Gastroesophageal sphincter (tissue), 4 donors: ENCODE measurements around the gene MC1R. TPM values are rescaled to one million over a fixed set of nuclear protein-coding genes. Genes with fewer than 3 reads are reported as not detected.

ENCODE experiments used
- ATAC-seq: fragments of 150-250 bp; one replicate; pipeline ENCODE4 v1.9.1; 2016; ENCODE audit warnings: mild to moderate bottlenecking, moderate library complexity
- H3K27ac ChIP-seq, 4 donors: fragments of 200-600 bp; sonication (generic) in 3 of 4; 1 replicate in 3 of 4; 2 replicates in 1 of 4; pipeline ENCODE4 v1.5.1; 2016 to 2019
- H3K27me3 ChIP-seq: fragments of 200-600 bp; sonication (generic); one replicate; pipeline ENCODE4 v1.5.1; 2019
- H3K36me3 ChIP-seq, 2 donors: fragments of 200-600 bp; sonication (generic); one replicate each; pipeline ENCODE4 v1.5.1; 2019; ENCODE audit warnings: control low read depth in 1 of 2
- H3K4me1 ChIP-seq, 3 donors: fragments of 200-600 bp; sonication (generic); 1 replicate in 2 of 3; 2 replicates in 1 of 3; pipeline ENCODE4 v1.5.1; 2016 to 2019; ENCODE audit warnings: control low read depth in 2 of 3
- H3K4me3 ChIP-seq, 2 donors: fragments of 200-600 bp; sonication (generic); one replicate each; pipeline ENCODE4 v1.5.1; 2019; ENCODE audit warnings: mild to moderate bottlenecking in 1 of 2, moderate library complexity in 1 of 2
- H3K9me3 ChIP-seq, 3 donors: fragments of 200-600 bp; sonication (generic); one replicate each; pipeline ENCODE4 v1.5.1; 2017 to 2019; ENCODE audit warnings: control low read depth in 2 of 3
- CTCF ChIP-seq, 4 experiments: fragments of 200-600 bp in 2 of 4; fragments of 450-650 bp in 2 of 4; sonication (generic) in 1 of 4; IDR thresholded peaks; one replicate each; pipeline ENCODE4 v1.5.1; 2017 to 2019; ENCODE audit warnings: antibody characterized with exemption in 4 of 4, mild to moderate bottlenecking in 2 of 4, moderate library complexity in 2 of 4
- EP300 ChIP-seq: sonication (generic); formaldehyde crosslinking; IDR thresholded peaks from one replicate; pipeline ENCODE4 v1.6.1; 2017; ENCODE audit warnings: antibody characterized with exemption, mild to moderate bottlenecking
- POLR2A ChIP-seq, 2 donors: fragments of 450-650 bp; IDR thresholded peaks; one replicate each; pipeline ENCODE4 v1.6.1; 2017; ENCODE audit warnings: antibody characterized with exemption in 2 of 2, mild to moderate bottlenecking in 2 of 2, moderate library complexity in 1 of 2
- POLR2AphosphoS5 ChIP-seq: sonication (generic); formaldehyde crosslinking; IDR thresholded peaks from one replicate; pipeline ENCODE4 v1.6.1; 2017; ENCODE audit warnings: antibody characterized with exemption
- WGBS, 2 donors: methylation state at CpG; one replicate each; pipeline ENCODE4 v1.1.5; 2018; ENCODE audit warnings: low coverage in 1 of 2; 5-methylcytosine and 5-hydroxymethylcytosine counted together
- total RNA-seq, 4 donors: library from RNA; depleted of rRNA; stranded (reverse); fragments of >200 nt; gene quantifications; one replicate each; pipeline ENCODE4 v1.1.0, GENCODE V29; 2016

Gene MC1R
- total RNA-seq, 4 donors from 2014 or later = 1.0 to 7.3 (median 3.6) TPM

GRCh38 chr16:89922884-89923639, 4.4 kb downstream of the MC1R start, which contains the start of gene TUBB3:
TUBB3 (plus strand) TSS chr16:89923342; CDS start chr16:89923402, 60 bp downstream.
- Histone ChIP-seq H3K36me3 (no peaks in the 10 kb centered on the region), H3K4me1 (peaks cover 0 to 72% (median 38%) of the 10 kb centered on the region in 3 donors), H3K4me3 (peak within 1 kb of the TSS; percentile 40 to 59), H3K27ac (peak within 1 kb of the TSS; percentile 10 to 87 (median 80)), H3K9me3 (no peaks in the 10 kb centered on the region), H3K27me3 (peaks cover 99% of the 10 kb centered on the region)
- peak; percentile 56 for ATAC-seq
- WGBS, 2 donors = 0% methylated on average over 2 of the region's 88 CpGs; no CpG with 5 or more reads in 1 of the 2 donors
- TF ChIP-seq EP300 = no peak
- peak in 1 of 2 donors; percentile 52 for TF ChIP-seq POLR2A (IDR thresholded peaks at IDR 0.05)

GRCh38 chr16:89923640-89924296, 5.1 kb downstream of the MC1R start:
- no peak for TF ChIP-seq EP300
- TF ChIP-seq POLR2A (IDR thresholded peaks at IDR 0.05) = no peak
- no peak for TF ChIP-seq POLR2AphosphoS5
- TF ChIP-seq CTCF (IDR thresholded peaks at IDR 0.05) = no peak
- Histone ChIP-seq H3K4me3 (peak overlapping the region in 1 of 2 donors; percentile 59), H3K4me1 (peaks cover 0 to 65% (median 30%) of the 10 kb centered on the region in 3 donors), H3K9me3 (no peaks in the 10 kb centered on the region), H3K36me3 (no peaks in the 10 kb centered on the region), H3K27me3 (peaks cover 99% of the 10 kb centered on the region), H3K27ac (peak overlapping the region in 1 of 4 donors; percentile 84)
- no CpG with 5 or more reads among the region's 41 CpGs for WGBS, 2 donors
- ATAC-seq = no peak

GRCh38 chr16:89924297-89924924, 5.7 kb downstream of the MC1R start:
- 0 to 11% methylated on average over 1 to 4 of the region's 14 CpGs for WGBS, 2 donors
- Histone ChIP-seq H3K9me3 (no peaks in the 10 kb centered on the region), H3K27ac (no peak overlapping the region), H3K27me3 (peaks cover 99% of the 10 kb centered on the region), H3K36me3 (no peaks in the 10 kb centered on the region), H3K4me3 (no peak overlapping the region), H3K4me1 (peaks cover 0 to 59% (median 29%) of the 10 kb centered on the region in 3 donors)
- TF ChIP-seq CTCF (IDR thresholded peaks at IDR 0.05) = no peak
- no peak for TF ChIP-seq POLR2AphosphoS5
- TF ChIP-seq POLR2A (IDR thresholded peaks at IDR 0.05) = no peak
- TF ChIP-seq EP300 = no peak
- ATAC-seq = no peak

- TF ChIP-seq EP300 (no peak), CTCF (IDR thresholded peaks at IDR 0.05) (no peak), POLR2A (IDR thresholded peaks at IDR 0.05) (no peak), POLR2AphosphoS5 (no peak)
- ATAC-seq = no peak
- Histone ChIP-seq H3K9me3 (no peaks in the 10 kb centered on the region), H3K27ac (no peak overlapping the region), H3K4me3 (no peak overlapping the region), H3K27me3 (peaks cover 99% of the 10 kb centered on the region), H3K4me1 (peaks cover 0 to 58% (median 29%) of the 10 kb centered on the region in 3 donors), H3K36me3 (no peaks in the 10 kb centered on the region)
- 40% methylated on average over 2 to 3 of the region's 4 CpGs for WGBS, 2 donors
These were observed 6.3 kb downstream of the MC1R start for GRCh38 chr16:89924925-89925307.

- Histone ChIP-seq H3K36me3 (no peaks in the 10 kb centered on the region), H3K4me3 (peak overlapping the region; percentile 13 to 50), H3K27me3 (peaks cover 99% of the 10 kb centered on the region), H3K27ac (no peak overlapping the region), H3K4me1 (peaks cover 0 to 58% (median 29%) of the 10 kb centered on the region in 3 donors), H3K9me3 (no peaks in the 10 kb centered on the region)
- ATAC-seq = no peak
- WGBS, 2 donors = 0 to 9% methylated on average over 3 to 9 of the region's 42 CpGs
- no peak for TF ChIP-seq POLR2A (IDR thresholded peaks at IDR 0.05)
- TF ChIP-seq EP300 = no peak
- no peak for TF ChIP-seq POLR2AphosphoS5
- no peak for TF ChIP-seq CTCF (IDR thresholded peaks at IDR 0.05)
These were observed 7.0 kb downstream of the MC1R start for GRCh38 chr16:89925596-89926079.
